GM19455 (cell line): ENCODE data around the gene DNAJB8.

Experiments
- ATAC-seq: cut with Tn5 transposase; IDR thresholded peaks from one replicate; pipeline ENCODE4 v1.9.1; 2021; ENCODE audit not compliant: unreplicated experiment

DNAJB8 gene

GRCh38 chr3:128413413-128414205 is 53.1 kb downstream of the DNAJB8 start:
- ATAC-seq: no peak

- ATAC-seq: no peak
Measured at GRCh38 chr3:128413003-128413370, 53.7 kb downstream of the DNAJB8 start.
